Peyer's patch (tissue), 4 donors: Measurements from ENCODE around the gene RBBP8NL.

Experiments
- POLR2A ChIP-seq, 2 donors: fragments of 450-650 bp; IDR thresholded peaks; one replicate each; pipeline ENCODE4 v1.5.1; 2017; ENCODE audit warnings: antibody characterized with exemption in 2 of 2, mild to moderate bottlenecking in 2 of 2, moderate library complexity in 2 of 2
- TF ChIP-seq, protein P1 (sequence below), 6 experiments: fragments of 450-650 bp in 4 of 6; fragments of 200-600 bp in 2 of 6; sonication (generic) in 1 of 6; IDR thresholded peaks; one replicate each; pipeline ENCODE4 v1.5.1; 2017 to 2019; ENCODE audit warnings: antibody characterized with exemption in 6 of 6, mild to moderate bottlenecking in 3 of 6, moderate library complexity in 1 of 6

DNA sequence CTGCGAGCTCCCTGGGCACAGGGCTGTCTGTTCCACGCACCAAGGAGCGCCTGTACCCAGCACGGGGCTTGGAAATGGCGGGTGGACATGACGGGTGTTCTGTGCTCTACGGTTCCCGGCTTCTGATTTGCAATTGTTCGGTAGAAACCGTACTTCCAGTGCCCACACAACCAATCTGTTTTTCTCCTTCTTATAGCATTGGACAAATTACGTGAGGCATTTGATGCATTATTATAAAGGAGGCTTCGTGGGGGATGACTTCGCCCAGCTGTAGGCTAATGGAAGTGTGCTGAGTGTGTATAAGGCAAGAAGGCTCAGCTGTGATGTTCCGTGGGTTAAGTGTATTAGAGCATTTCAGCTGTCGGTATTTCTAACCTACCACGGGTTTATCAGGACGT, 50.3 kb downstream of the RBBP8NL start:
- no peak for TF ChIP-seq POLR2A (IDR thresholded peaks at IDR 0.05)
- TF ChIP-seq, protein P1, sequence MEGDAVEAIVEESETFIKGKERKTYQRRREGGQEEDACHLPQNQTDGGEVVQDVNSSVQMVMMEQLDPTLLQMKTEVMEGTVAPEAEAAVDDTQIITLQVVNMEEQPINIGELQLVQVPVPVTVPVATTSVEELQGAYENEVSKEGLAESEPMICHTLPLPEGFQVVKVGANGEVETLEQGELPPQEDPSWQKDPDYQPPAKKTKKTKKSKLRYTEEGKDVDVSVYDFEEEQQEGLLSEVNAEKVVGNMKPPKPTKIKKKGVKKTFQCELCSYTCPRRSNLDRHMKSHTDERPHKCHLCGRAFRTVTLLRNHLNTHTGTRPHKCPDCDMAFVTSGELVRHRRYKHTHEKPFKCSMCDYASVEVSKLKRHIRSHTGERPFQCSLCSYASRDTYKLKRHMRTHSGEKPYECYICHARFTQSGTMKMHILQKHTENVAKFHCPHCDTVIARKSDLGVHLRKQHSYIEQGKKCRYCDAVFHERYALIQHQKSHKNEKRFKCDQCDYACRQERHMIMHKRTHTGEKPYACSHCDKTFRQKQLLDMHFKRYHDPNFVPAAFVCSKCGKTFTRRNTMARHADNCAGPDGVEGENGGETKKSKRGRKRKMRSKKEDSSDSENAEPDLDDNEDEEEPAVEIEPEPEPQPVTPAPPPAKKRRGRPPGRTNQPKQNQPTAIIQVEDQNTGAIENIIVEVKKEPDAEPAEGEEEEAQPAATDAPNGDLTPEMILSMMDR (IDR thresholded peaks at IDR 0.05): no peak
